Colonic mucosa (tissue), 4 donors: Measurements from ENCODE around the gene SUV39H2. TPM values are rescaled to one million over a fixed set of nuclear protein-coding genes. Genes with fewer than 3 reads are reported as not detected.
"Not testable (repeated sequence)": the region's sequence is repeated elsewhere in the genome, so short reads cannot be mapped to it uniquely, and the experiment has no call there.

Experiments used
- DNase-seq: peaks from one replicate; pipeline ENCODE4 v3.0.0-alpha.2; 2020
- H3K27ac ChIP-seq: fragments of 200-600 bp; one replicate; pipeline ENCODE4 v1.8.0; 2021
- H3K27me3 ChIP-seq: fragments of 200-600 bp; one replicate; pipeline ENCODE4 v1.8.0; 2021
- H3K36me3 ChIP-seq: fragments of 200-600 bp; one replicate; pipeline ENCODE4 v1.8.0; 2021
- H3K4me1 ChIP-seq: fragments of 200-600 bp; one replicate; pipeline ENCODE4 v1.8.0; 2021; ENCODE audit warnings: mild to moderate bottlenecking
- H3K4me3 ChIP-seq: fragments of 200-600 bp; one replicate; pipeline ENCODE4 v1.8.0; 2021
- H3K9ac ChIP-seq, 2 donors: one replicate each; pipeline ENCODE4 v1.7.0; 2013; ENCODE audit warnings: control low read depth in 2 of 2, low read depth in 2 of 2, low read length in 2 of 2
- H3K9me3 ChIP-seq: fragments of 200-600 bp; one replicate; pipeline ENCODE4 v1.8.0; 2021
- intact Hi-C: fragments of 100-400 bp; cut with DNase I; formaldehyde crosslinking; loops from one replicate; pipeline ENCODE4 v1.14.1; 2022
- total RNA-seq, 2 donors: library from RNA; stranded (reverse); fragmentation: NEBNext Ultra II Directional in 1 of 2; extraction: Animal tissue kit (Norgen Biotek cat#: 25700) in 1 of 2; gene quantifications; one replicate each; pipeline ENCODE4 v1.2.1, GENCODE V29; 2021
- TF ChIP-seq, protein P1 (sequence below): fragments of 200-600 bp; IDR thresholded peaks from one replicate; pipeline ENCODE4 v1.8.0; 2022; ENCODE audit warnings: antibody characterized with exemption, mild to moderate bottlenecking
- donor health status: healthy.
- donor health status: DM: no; HTN: no; CAD: no.
- donor health status: DM: no; HTN: no; CAD: no.

The SUV39H2 gene
- total RNA-seq, 2 donors from 2014 or later: 6.1 to 20.2 TPM

DNA sequence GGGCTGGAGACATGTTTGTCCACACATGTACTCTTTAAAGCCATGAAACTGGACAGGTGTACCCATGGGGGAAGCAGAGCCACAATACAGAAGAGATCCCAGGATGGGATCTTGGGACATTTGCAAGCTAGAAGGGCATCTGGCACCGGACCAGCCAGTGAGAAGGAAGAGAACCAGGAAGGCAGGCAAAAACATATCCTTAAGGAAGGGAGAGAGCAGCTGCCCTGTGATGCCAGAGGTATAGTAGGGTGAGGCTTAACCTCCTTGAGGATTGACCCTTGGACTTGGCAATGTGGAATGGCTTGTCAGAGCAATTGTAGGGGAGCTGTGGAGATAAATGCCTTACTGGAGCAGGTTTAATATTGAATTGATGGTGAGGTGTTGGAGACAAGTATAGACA, 17.9 kb upstream of the SUV39H2 start:
- Histone ChIP-seq H3K27ac (peak overlapping the region; percentile 70), H3K4me1 (peaks cover 3% of the 10 kb centered on the region), H3K4me3 (no peak overlapping the region), H3K9me3 (no peaks in the 10 kb centered on the region), H3K27me3 (no peaks in the 10 kb centered on the region), H3K9ac (peak overlapping the region in 1 of 2 donors; percentile 57), H3K36me3 (no peaks in the 10 kb centered on the region)
- intact Hi-C loops: no loop called here
- peak; percentile 81 for DNase-seq
- TF ChIP-seq, protein P1, sequence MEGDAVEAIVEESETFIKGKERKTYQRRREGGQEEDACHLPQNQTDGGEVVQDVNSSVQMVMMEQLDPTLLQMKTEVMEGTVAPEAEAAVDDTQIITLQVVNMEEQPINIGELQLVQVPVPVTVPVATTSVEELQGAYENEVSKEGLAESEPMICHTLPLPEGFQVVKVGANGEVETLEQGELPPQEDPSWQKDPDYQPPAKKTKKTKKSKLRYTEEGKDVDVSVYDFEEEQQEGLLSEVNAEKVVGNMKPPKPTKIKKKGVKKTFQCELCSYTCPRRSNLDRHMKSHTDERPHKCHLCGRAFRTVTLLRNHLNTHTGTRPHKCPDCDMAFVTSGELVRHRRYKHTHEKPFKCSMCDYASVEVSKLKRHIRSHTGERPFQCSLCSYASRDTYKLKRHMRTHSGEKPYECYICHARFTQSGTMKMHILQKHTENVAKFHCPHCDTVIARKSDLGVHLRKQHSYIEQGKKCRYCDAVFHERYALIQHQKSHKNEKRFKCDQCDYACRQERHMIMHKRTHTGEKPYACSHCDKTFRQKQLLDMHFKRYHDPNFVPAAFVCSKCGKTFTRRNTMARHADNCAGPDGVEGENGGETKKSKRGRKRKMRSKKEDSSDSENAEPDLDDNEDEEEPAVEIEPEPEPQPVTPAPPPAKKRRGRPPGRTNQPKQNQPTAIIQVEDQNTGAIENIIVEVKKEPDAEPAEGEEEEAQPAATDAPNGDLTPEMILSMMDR: no peak

DNA sequence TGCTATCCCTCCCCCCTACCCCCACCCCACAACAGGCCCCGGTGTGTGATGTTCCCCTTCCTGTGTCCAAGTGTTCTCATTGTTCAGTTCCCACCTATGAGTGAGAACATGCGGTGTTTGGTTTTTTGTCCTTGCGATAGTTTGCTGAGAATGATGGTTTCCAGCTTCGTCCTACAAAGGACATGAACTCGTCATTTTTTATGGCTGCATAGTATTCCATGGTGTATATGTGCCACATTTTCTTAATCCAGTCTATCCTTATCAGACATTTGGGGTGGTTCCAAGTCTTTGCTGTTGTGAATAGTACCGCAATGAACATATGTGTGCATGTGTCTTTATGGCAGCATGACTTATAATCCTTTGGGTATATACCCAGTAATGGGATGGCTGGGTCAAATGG, 14.2 kb upstream of the SUV39H2 start:
- H3K9ac ChIP-seq, H3K27me3 ChIP-seq, DNase-seq, H3K36me3 ChIP-seq, H3K4me3 ChIP-seq, H3K9me3 ChIP-seq, H3K27ac ChIP-seq, intact Hi-C loops, H3K4me1 ChIP-seq: not testable (repeated sequence)

DNA sequence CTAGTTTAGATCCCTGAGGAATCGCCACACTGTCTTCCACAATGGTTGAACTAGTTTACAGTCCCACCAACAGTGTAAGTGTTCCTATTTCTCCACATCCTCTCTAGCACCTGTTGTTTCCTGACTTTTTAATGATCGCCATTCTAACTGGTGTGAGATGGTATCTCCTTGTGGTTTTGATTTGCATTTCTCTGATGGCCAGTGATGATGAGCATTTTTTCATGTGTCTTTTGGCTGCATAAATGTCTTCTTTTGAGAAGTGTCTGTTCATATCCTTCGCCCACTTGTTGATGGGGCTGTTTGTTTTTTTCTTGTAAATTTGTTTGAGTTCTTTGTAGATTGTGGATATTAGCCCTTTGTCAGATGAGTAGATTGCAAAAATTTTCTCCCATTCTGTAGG, 13.8 kb upstream of the SUV39H2 start:
- H3K9ac ChIP-seq, H3K4me1 ChIP-seq, H3K9me3 ChIP-seq, H3K27ac ChIP-seq, H3K27me3 ChIP-seq, H3K36me3 ChIP-seq, intact Hi-C loops, H3K4me3 ChIP-seq, DNase-seq: not testable (repeated sequence)

DNA sequence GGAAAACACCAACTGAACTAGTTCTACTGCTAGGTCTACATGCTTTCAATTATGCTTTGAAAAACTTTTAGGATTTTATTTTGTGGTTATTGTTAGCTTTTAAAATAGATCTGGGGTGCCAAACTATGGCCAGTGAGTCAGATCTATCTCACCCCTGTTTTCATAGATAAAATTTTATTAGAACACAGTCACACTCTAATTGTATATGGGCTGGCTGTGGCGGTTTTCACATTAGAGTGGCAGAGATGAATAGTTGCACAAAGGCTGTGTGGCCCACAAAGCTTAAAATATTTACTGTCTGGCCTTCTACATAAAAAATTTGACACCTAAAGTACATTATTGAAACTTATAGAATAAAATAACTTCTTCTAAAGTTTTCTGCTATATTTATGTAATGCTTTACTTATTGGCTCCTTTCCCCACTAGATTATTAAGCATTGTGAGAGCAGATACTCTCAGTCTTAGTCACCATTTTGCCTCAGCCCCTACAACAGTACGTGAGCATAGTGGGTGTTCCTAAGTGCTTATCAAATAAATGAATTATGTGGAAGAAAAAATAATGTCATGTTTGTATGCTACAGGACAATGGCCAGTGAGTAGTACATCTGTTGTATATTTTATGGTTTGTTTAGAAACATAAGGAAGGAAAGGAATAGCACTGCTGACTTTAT, 5.4 kb upstream of the SUV39H2 start:
- TF ChIP-seq, protein P1: no peak
- intact Hi-C loops: no loop called here
- no peaks in the 10 kb centered on the region for H3K4me1 ChIP-seq
- no peaks in the 10 kb centered on the region for H3K9me3 ChIP-seq
- no peaks in the 10 kb centered on the region for H3K27me3 ChIP-seq
- H3K36me3 ChIP-seq: no peaks in the 10 kb centered on the region
- no peak overlapping the region for H3K9ac ChIP-seq
- no peak for DNase-seq
- H3K27ac ChIP-seq: no peak overlapping the region
- H3K4me3 ChIP-seq: no peak overlapping the region

DNA sequence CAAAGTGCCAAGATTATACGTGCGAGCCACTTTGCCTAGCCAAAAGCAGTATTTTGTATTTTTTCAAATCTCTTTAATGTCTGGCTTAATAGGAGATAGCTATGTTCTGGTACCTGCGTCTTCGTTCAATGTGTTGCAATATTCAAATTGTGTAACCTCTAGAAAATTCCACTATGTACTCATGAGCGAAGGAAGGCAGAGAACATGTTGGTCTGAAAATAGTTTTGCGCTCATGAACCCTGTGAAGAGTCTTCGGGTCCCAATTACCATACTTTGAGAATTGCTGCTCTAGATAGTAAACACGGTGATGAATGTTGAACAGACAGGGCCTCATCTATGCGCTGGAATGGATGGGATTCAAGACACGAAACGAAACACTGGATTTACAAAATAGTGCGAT, 2.7 kb upstream of the SUV39H2 start:
- no peaks in the 10 kb centered on the region for H3K9me3 ChIP-seq
- H3K36me3 ChIP-seq: no peaks in the 10 kb centered on the region
- H3K27ac ChIP-seq: no peak overlapping the region
- no peak for DNase-seq
- H3K9ac ChIP-seq: no peak overlapping the region
- TF ChIP-seq, protein P1: no peak
- H3K27me3 ChIP-seq: no peaks in the 10 kb centered on the region
- H3K4me1 ChIP-seq: peaks cover 3% of the 10 kb centered on the region
- H3K4me3 ChIP-seq: no peak overlapping the region
- intact Hi-C loops: no loop called here

DNA sequence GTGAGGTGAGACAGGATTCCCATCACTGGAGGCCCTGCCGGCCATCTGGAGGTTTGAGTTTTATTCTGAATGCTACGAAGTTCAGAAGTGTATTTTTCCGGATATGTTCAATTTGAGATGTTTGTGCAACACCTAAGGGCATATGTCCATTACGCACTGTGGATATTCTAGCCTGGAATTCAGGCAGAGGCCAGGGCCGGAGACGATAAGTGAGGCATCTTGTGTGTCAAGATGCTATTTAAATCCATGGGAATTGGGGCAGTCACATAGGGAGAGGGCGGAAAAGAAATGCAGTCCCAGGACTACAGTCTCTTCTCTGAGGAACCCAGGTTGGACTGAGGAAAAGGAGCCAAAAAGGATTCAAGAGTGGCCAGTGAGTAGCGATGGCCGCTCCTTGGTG, 1.9 kb upstream of the SUV39H2 start:
- H3K9me3 ChIP-seq: no peaks in the 10 kb centered on the region
- no peaks in the 10 kb centered on the region for H3K27me3 ChIP-seq
- no peak overlapping the region for H3K4me3 ChIP-seq
- intact Hi-C loops: no loop called here
- H3K9ac ChIP-seq: no peak overlapping the region
- H3K36me3 ChIP-seq: no peaks in the 10 kb centered on the region
- TF ChIP-seq, protein P1: no peak
- H3K27ac ChIP-seq: no peak overlapping the region
- DNase-seq: no peak
- peaks cover 3% of the 10 kb centered on the region for H3K4me1 ChIP-seq
